Measurements from ENCODE around the gene AAK1.

- TF ChIP-seq CTCF (IDR thresholded peaks at IDR 0.05) = no peak
- TF ChIP-seq POLR2A (IDR thresholded peaks at IDR 0.05) = no peak
Observed at GRCh38 chr2:69576880-69577279, 66.7 kb downstream of the AAK1 start.

All from adrenal gland (tissue), 5 donors.